GM21723 (cell line): ENCODE measurements around the gene ZFTA.
"Not testable (repeated sequence)": the region's sequence is repeated elsewhere in the genome, so short reads cannot be mapped to it uniquely, and the experiment has no call there.

Experiments
- ATAC-seq: cut with Tn5 transposase; IDR thresholded peaks from one replicate; pipeline ENCODE4 v1.9.1; 2021; ENCODE audit warnings: mild to moderate bottlenecking, moderate library complexity; ENCODE audit not compliant: unreplicated experiment

Gene ZFTA

DNA sequence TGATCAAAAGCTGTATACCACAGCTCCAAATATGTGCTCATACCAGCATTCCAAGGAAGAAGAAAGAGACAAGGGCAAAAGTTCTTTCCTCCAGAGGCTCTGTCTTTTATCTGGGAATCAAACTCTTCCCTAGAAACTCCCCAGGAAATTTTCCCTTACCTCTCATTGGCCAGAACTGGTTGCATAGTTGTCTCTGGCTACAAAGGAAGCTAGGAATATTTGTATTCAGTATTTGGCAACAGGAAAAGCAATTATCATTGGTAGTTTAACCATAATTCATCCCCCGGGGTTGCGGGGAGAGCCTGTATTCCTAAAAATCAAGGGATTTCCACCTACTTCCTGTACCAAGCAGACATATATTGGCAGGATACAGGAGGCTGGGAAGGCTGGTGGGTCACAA lies 10.5 kb upstream of the ZFTA start:
- ATAC-seq, result no peak

DNA sequence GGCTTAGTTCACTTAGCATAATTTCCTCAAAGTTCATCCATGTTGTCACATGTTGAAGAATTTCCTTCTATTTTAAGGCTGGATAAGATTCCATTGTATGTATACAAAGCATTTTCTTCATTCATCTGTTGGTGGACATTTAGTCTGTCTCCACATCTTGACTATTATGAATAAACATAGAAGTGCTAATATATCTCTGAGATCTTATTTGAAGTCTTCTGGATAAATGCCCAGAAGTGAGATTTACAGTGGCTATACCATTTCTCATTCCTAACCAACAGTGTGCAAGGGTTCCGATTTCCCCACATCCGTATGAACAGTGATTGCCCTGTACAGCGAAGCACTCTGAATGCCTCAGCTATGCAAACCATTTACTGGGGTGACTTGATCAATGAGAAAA lies 6.6 kb upstream of the ZFTA start:
- no peak for ATAC-seq

DNA sequence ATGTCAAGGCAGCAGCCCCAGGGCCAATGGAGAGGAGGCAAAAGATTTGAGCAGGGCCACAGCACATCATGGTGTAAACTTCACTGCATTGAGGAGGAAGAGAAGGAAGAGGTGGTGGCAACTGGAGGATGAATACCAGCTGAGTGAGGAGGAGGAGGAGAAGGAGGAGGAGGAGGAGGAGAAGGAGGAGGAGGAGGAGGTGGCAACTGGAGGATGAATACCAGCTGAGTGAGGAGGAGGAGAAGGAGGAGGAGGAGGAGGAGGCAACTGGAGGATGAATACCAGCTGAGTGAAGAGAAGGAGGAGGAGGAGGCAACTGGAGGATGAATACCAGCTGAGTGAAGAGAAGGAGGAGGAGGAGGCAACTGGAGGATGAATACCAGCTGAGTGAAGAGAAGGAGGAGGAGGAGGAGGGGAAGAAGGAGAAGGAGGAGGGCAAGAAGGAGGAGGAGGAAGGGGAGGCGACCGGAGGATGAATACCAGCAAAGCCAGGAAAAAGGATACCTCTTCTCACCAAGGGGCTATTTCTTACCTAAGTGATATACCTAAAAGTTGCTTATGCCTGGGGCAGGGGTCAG lies 3.3 kb upstream of the ZFTA start:
- not testable (repeated sequence) for ATAC-seq

DNA sequence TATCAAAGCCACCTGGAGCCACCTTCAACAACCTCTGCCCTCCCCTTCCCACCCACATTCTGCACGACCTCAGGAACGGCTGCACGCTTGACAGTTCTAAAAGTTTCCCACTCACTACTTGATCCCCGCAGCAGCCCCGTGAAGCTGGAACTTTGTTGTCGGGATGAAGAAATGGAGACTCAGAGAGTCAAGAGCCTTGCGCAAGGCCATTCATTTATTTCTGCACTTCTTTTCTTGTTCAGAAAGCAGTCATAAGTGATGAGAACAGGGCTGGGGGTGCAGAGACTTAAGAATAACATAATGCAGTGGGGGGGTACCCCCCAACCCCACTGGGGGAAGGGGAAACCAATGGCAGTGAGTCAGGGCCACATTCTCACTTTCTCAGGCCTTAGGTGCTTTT lies 2.2 kb upstream of the ZFTA start:
- no peak for ATAC-seq

DNA sequence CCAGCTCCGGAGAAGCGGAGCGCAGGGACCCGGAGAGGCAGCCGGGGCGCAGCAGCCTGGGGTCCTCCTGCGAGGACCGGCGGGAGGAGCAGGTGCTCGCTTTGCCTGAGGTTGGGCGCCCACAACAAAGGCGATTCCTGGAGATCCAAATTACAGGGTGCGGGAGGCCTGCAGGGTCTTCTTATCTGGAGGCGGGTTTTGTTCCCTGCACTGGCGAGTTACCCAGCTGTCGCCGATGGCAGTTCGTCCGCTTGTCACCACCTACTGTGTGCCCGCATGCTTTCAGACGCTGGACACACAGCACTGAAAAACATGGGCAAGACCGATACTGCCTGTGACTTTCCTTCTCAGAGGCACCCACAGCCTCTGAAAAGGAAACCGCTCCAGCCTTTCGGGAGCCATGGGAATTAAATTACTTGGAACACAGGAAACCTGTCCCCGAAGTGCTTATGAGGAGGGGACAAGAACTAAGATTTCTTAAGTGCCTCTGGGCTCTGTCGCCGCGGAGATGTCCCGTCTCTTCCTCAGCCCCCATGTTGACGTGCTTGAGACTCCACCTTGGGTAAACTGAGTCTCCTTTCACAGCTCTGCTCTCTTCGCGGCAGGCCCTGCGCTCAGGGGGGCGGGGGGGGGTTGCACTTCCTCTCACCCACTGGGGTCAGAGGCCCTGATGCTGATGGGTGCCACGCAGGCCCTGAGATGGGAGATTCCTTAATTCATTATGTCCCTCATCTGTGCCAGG lies 1.3 kb upstream of the ZFTA start:
- no peak for ATAC-seq

DNA sequence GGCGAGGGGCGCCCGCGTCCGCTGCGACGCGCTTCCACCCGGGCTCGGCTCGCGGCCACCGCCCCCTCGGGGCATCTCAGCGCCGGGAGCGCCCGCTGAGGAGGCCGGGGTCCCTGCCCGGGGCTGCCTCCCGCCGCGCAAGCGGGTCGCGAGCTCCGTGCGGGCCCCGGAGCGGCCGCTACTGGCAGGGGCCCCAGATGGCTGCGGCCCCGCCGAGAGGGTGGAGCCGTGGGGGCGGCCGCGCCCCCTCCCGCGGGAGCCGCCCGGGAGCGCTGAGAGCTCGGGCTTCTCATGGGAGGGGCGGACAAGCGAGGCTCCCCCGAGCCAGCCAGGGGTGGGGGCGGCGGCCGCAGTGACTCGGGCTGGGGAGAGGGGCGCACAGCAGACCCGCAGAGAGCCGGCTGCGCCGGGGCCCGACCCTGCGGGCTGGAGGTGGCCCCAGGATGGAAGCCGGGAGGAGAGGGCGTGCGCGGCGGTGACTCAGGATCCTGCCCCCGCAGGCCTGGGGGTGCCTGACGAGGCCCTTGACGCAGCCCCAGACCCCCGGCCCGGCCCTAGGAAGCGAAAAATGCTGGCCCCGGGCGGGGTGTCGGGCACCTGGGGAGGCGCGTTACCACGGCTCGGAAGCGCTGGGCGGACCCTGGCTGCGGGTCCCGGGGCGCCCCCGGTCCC lies 603 bp upstream of the ZFTA start:
- ATAC-seq, result peak; percentile 48

DNA sequence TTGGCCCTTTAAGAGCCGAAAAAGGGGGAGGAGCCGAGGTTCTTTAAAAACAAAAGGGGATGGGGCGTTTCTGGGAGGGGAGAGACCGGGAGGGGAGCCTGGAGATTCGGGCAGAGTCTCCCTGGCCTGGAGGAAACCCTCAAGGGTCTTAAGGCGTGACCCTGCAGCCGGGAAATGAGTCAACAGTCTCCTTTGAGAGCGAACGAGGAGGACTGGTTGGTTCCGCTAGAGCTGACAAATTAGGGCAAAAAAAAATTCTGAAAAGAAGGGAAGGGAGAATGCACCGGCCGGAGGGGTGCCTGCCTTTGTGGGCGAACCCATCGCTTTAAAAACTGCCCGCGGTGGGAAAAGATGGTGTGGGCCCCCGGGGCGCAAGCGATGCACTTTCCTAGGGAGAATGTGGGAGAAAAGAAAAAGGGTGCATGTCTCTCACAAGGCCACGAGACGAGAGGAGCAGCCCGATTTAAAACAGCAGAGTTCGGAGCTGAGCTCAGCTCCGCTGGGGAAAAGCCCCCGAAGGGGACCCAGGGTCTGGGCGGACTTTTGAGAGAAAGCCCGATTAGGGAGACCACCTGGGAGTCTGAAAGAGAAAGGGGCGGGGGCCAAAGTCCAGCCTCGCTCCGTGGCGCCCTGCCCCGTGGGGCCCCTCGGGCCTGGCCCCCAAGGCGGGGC lies 874 bp downstream of the ZFTA start:
- no peak for ATAC-seq

DNA sequence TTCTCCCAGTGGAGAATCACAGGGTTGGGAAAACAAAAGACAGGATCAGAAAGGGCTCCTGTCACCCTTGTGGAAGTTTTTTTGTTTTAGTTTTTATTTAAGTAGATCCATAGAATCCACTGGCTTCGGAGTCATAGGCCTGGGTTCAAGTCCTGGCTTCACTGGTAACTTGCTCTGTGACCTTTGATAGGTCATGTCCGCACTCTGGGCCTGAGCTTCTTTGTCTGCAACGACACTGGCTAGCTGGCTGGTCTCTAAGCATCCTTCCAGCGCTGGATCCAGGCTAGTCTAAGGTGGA lies 1.4 kb downstream of the ZFTA start:
- no peak for ATAC-seq

DNA sequence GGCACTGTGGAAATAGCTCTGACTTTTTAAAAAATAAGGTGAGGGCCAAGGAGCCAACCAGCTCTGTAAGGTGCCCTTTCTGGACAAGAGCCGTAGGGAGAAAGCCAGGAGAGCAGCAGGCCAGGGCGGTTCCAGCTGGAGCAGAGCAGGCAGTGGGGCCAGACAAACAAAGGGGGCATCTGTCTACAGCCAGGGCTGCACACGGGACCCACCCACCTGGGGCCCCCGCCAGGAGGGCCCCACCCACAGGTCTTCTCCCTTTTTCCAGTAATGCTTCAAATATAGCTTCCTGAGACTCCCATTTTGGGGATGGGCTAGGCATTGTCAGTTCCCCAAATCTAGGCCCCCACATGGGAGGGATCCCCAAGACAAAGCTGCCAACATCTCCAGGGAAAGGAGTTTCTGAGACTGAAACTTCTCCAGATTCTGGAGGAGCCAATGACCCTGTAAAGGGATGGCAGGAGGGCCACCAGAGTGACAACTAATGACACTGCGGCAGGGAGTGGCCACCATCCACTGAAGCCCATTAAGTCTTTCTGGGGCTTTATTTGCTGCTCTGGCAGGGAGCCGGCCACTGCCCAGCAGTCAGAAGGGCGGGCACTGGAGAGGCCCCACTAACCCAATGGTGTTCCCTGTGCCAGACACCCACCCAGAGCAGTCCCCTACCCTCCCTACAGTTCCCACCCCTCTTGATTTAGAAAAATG lies 1.9 kb downstream of the ZFTA start:
- no peak for ATAC-seq

DNA sequence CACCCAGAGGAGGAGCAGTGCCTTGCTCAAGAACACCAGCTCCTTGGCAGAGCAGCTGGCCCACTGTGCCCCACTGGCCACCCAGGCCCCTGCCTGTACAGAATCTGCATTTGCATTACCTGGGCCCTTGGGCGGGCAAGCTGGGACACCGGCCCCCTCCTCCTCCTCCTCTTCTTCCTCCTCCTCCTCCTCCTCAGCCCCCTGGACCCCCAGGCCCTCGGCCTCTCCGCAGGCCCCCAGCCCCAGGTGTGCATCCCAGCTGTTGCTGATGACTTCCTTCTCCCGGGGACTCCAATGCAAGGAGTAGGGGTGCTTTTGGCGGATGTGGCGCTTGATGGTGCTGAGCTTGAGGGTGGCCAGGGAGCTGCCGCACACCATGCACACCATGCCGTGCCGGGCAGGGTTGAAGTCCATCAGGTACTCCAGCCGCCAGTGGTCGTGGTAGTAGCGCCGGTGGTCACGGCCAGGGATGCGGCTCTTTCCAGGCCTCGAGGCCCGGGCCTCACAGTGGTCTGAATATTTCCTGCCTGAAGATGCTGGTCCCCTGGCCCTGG lies 2.8 kb downstream of the ZFTA start:
- ATAC-seq, result no peak

DNA sequence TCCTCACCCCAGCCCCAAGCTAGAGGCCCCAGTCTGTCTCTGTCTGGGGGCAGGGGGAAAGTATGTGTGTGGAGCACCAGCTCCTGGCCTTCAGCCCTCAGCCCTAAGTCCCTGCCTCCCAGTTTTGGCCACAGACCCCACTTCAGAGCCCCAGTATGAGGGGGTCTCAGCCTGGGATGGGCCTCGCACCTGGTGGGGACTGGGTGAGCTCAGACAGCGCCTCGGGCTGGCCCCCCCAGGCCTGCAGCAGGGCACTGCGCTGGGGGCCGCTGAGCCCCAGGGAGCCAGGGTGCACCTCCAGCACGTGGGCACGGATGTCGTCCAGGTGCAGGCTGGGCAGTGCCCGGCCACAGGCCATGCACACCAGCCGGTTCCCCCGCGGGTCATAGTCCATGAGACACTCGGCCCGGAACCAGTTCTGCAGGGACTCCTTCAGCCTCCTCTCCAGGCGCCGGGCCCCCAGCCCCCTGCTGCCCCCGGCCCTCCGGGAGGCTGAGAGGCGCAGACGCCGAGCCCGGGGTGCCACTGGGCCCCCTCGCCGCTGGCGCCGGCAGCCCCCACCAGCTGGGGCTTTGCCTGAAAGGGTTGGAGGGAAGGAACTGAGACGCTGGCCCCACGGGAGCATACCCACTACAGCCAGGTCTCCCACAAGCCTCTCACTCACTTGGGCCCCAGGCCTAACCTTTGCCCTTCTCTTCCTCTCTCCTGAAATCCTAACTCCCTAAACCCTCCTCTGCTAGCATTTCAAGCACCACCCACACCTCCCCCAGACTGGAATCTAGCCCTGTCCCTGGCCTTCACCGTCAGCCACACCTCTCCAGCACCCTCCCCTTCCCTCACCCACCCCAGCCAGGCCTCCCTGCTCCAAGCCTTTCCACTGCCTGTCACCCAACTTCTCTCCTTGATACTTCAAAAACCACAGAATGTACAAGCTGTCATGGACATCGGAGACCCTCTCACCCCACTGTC lies 3.6 kb downstream of the ZFTA start:
- ATAC-seq, result no peak

DNA sequence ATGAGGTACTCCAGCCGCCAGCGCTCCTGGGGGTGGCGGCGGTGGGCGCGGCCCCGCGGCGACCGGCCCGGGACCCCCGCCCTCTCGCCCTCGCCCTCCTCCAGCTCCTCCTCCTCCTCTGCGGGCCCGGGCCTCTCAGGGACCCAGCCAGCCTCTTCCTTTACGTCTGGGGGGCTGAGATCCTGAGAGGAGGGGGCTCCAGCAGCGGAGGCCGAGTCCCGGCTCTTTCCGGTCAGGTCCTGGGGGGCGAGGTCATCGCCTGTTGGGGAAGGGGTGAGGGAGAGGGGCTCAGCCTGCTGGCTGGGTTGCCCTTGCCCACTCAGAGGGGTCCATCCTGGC lies 4.3 kb downstream of the ZFTA start:
- no peak for ATAC-seq

DNA sequence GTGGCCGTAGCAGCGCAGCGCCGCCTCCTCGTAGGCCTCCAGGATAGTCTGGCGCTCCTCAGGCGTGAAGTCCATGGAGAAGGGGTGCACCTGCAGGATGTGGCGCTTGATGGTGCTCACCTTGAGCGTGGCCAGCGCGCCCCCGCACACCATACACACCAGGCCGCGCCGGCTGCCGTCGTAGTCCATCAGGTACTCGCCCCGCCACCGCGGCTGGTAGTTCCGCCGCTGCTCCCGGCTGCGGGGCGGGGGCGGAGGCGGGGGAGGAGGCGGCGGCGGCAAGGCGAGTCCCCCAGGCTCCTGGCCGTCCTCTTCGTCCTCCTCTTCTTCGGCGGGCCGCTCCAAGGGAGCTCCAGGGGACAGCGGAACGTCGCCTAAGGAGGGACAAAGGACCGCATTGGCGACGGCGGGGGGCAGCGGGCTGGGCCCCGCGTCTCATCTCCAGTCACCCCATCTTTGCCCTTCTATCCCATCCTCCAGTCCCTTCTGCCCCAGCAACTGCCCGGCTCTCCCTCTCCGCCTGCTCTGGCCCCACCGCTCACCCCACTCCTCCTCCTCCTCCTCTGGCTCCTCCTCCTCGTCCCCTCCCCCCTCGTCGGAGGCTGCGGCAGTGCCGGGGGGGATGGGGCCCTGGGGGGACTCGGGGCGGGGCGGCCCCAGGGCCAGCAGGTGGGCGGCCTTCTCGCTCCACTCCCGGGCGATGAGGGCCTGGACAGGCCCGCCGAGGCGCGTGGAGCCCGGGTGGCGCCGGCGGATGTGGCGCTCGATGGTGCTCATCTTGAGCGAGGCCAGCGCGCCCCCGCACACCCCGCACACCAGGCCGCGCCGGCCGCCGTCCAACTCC lies 4.9 kb downstream of the ZFTA start:
- no peak for ATAC-seq

DNA sequence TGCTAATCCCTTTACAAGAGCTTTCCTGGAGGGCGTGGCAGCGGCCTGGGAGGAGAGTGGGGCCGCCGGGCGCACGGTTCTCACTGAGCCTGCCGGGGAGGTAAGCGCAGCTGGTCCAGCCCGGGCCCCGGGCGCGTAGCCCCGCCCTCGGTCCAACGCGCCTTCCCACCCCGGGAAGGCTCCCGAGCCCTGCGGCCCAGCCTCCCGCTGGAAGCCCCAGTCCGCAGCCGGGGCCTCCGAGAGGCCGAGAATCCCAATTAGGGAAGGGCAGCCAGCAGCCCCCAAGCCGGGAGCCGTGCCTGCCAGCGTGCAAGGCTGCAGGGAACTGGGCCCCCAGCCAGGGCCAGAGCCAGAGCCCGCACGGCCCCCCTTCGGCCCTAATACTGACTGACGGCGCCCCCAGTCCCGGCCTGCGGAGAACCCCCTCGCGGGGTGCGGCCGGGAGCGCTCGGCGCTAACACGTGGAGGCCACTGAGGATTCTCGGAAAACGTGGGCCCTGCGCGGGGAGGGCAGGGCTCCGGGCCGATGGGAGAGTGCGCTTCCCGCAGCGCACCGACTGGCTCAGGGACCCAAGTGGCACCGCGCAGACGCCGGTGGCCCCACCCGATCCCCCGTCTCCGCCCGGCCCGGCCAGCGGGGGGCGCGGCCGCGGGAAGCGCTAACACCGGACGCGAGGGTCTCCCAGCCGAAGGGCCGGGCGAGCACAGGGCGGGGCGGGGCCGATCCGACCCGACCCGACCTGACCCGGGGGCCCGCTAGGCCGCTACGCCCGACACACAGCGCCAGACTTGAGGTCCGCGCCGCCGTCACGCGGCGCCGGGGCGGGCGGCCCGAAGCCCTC lies 5.7 kb downstream of the ZFTA start:
- no peak for ATAC-seq

DNA sequence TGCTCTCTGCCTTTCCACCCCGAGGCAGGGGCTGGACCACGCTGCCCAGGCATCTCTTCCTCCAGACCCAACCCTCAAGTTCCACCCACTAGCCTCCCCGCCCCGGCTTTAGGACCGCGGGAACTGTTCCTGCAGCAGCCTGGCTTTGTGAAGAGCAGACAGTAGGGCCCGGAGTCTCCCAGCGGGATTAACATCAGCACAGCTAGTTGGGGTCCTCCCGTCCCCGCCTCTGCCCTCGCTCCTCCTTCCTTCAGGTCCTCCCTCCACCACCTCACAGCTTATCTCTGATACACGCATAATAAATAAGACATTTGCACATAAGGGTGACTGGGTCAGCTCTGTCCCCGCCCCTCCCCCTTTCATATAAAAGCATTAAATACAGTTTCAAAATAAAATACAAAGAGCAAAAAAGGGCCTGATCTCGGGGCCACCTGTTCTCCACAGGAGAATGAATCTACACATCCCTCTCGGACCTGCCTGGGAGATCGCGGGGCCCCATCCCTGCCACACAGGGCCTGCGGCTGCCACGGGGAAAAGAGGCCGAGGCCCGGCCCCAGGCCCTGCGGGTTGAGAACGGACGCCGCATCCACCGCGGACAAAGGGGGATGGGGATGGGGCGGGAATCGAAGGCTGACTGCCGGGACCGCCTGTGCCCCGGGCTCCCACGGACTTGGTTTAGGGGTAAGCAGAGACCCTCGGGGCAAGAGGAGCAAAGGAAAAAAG lies 6.5 kb downstream of the ZFTA start:
- no peak for ATAC-seq

DNA sequence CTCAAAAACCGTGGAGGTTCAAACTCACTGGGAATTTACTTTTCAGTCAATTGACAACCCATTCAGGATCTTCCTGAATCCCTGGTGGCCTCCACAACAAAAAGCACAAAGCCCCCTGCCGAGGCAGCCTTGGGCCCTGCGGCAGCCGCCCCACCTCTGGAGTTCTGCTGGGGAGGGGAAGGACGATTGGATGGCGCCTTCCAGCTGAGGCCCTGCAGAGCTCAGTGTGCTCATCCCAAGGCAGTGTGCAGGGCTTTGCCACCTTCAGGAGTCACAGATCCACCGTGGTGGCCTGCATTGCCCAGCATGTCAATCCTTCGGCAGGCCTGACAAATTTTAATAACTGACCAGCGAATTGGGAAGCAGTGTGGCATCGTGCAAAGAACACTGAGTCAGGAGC lies 7.4 kb downstream of the ZFTA start:
- ATAC-seq, result no peak

DNA sequence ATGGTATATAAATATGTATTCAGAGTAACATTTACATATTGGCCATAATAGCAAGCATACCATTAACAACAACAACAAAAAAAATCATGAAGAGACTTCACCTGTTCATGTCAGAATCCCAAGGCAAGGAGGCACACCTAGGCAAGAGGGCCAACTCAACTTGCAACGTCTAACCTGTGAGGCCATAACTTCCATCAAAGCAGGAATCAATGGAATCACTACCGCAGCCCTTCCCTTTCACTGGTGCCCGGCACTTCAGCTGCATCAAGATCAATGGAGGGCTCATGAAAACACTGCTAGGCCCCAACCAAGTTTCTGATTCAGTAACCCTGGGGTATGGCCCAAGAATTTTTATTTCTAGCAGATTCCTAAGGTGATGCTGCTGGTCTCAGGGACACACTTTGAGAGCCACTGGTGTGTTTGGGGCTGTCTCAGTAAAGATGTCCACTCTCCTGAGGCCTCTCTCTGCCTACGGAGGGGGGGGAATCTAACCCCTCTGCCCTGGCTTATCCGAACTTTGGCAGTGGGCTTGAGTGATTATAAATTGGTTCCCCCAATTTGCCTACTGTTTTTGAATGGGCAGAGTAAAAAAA lies 8.0 kb downstream of the ZFTA start:
- no peak for ATAC-seq
